SKM-1 (cell line): Measurements from ENCODE around the gene PRKN.
"Not testable (repeated sequence)": the region's sequence is repeated elsewhere in the genome, so short reads cannot be mapped to it uniquely, and the experiment has no call there.

Experiments used
- DNase-seq: peaks from one replicate; lab custom pipeline; 2025; ENCODE audit not compliant: unreplicated experiment; lab: John Stamatoyannopoulos, UW

The PRKN gene

GRCh38 chr6:161536224-161536630 lies 1191.3 kb downstream of the PRKN start:
- no peak for DNase-seq

- no peak for DNase-seq
Observed at GRCh38 chr6:161534264-161534873, 1193.2 kb downstream of the PRKN start.

- no peak for DNase-seq
Observed at GRCh38 chr6:161533266-161533665, 1194.3 kb downstream of the PRKN start.

GRCh38 chr6:161532536-161532935 lies 1195.0 kb downstream of the PRKN start:
- no peak for DNase-seq

DNA sequence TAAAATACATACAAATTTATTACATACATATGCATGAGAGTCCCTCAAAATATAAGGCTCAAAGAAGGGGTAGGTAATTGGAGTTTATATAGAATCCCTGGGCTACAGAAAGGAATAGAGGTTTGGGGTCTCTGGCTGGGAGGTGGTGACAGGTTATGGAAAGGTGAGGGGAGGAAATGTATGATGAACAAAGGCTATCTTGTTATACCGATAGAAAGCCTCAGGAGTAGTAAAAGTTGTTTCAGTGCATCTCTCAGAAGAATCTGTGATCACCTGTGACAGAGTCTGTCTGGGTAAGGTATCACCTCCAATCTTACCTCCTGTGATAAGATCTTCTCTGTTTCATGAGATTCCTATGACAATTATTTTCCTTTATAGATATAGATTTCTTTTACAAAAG lies 1200.8 kb downstream of the PRKN start:
- DNase-seq = no peak

GRCh38 chr6:161523362-161523761 lies 1204.2 kb downstream of the PRKN start:
- DNase-seq = no peak

DNA sequence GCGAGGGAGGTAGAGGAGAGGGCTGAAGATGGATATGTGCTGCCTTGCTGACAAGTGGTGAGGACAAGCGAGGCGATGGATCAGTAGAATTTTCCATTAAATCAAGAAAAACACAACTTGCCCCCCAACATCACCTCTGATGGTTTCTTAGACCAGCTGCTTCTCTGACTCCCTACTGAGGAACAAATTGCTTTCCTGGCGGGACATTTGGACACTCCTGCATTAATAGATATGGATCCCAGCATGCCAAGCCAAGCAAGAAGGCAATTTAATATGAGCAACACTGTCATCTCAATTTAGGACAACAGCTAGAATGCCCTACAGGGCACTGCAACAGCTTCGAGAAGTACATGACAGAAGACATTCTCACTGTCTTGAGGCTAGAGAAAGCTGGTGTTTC lies 1205.3 kb downstream of the PRKN start:
- no peak for DNase-seq

DNA sequence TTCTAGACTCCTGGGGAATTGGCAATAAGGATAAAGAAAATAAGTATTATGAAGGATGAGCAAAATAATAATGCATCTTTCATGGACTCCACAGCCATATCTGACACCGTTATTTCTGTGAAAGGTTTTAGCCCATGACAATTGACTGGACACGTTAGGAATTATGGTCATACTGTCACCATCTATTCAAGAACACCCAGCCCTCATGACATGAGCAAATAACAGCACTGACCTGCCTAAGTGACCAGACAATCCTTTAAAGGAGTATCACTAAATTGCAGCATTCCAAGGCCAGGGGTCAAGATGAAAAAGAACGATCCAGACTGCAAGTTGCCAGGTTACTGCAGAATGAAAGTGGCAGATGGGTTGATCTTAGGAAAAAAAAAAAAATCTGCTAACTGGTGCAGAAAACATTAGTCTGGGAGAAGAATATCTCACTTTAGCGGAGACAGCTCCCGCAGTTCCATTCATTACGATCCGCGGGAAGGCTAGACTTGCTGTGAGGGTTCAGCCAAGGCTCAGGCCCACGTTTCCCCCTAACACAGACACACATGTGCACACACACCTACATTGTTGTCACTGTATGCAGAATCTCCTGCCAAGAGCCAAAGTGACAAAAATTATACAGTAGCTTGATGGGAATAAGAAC lies 1216.0 kb downstream of the PRKN start:
- DNase-seq = no peak

DNA sequence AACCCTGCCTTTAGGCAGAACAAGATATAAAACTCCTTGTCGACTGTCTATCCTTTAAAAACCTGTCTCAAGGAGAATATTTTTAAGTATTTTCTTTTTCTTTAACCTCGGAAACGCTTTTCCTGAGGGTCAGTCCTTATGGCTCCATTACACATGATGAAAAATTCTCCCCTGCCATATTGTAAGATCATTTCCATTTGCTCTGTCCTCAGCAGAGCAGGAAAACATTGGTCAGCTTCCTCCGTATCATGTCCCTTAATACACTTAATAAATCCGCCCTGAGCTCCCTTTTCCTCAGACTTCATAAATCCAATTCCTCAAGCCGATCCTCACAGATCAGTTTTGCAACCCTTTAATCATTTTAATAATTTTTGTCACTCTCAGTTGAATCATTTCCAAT lies 1219.2 kb downstream of the PRKN start:
- no peak for DNase-seq

DNA sequence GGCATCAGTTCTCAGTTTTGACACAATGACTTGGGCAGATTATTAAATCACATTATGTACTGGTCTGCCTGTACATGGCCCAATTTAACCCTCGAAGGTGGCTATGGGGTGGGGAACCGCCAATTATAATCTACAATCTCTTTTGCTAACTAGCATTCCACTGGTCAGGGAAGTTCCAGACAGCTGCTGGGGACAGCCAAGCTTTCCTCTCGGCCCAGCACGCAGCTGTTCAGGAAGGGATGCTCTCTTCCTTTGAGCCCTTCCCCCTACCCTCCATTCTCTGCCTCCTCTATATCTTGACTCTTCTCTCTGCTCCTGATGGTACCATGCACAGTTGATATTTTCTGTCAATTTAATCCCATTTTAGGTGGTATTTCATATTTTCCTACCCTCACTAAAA lies 1220.2 kb downstream of the PRKN start:
- no peak for DNase-seq

DNA sequence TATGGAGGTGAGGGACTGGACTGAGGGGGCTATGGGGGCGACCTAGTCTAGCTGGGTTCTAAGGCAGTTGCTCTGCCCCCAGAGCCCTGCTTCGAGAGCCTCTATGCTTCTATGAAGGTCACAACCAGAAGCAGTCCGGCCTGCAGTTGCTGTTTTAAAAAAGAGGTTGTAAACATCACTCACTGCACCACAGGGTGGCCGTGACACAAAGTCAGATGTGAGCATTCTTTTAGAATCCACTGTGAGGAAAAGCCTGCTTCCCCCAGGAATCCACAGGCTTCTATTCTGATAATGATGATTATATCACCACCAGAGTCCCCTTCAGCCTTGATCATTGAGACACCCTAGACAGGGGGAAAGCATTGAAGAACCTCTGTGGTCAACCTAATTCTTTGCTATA lies 1224.0 kb downstream of the PRKN start:
- no peak for DNase-seq

GRCh38 chr6:161498881-161499280 lies 1228.7 kb downstream of the PRKN start:
- DNase-seq = no peak

GRCh38 chr6:161498359-161498758 lies 1229.2 kb downstream of the PRKN start:
- DNase-seq = no peak

DNA sequence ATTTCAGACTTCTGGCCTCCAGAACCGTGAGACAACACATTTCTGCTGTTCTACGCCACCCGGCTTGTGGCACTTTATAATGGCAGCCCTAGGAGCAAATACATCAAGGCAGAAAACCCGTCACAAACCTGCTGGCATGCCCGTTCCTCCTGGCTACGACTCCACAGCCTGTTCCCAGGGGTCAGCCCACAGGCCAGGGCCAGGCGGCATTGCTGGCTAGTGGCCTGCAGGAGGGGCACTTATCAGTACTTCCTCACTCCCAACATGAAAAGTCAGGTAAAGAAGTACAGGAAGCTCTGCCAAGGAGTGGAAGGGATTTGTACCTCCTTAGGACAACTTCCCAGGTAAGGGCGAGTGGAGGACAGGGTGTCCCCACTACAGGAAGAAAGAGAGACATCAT lies 1230.6 kb downstream of the PRKN start:
- no peak for DNase-seq

GRCh38 chr6:161496271-161496670 lies 1231.3 kb downstream of the PRKN start:
- DNase-seq = not testable (repeated sequence)

DNA sequence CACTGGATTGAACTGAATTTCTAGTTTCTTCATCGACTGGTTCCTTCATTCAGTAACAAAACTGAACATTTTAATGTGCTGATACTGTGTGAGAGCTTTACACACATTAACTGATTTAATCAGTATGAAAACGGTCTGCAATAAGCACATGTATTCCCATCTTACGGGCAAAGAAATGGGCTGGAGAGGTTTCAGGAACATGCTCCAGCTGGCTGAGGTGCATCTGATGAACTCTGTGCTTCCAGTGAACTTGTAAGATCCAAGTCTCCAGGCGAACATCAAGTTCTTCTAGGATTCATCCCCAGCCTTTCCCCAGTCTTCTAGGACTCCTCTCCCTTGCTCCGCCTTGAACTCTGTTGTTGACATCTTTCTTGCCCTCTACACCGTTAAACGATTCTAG lies 1233.0 kb downstream of the PRKN start:
- DNase-seq = no peak

- DNase-seq = no peak
Observed at GRCh38 chr6:161493576-161494118, 1233.9 kb downstream of the PRKN start.

DNA sequence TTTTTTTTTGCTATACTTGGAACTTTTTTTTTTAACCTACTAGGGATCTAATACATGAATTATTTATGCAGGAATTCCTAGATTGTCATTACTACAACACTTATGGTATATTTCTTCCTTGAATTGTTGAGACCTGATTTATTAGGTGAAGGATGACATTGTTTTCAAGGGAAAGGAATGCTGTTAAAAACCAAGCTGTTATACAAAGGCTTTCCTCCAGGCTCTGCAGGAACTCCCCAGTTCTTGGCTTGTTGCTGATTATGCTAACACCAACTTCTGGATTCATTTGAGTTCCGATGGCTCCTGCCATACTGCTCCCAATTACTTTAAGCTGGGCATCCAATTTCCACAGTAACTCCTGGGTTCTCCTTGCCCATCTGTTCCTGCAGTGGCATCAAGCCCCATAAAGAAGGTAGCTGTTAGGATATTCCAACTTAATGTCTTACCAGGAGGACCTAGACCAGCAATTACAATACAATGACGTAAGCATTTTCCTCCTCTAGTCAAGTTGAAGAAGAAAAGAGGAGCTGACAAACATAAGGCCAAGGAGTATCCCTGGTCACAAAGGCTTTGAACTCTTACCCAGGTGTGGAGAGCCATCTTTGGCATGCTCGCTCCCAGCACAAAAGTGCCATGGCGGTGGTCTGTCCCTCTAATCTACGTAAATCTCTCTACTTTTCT lies 1237.8 kb downstream of the PRKN start:
- DNase-seq = no peak

DNA sequence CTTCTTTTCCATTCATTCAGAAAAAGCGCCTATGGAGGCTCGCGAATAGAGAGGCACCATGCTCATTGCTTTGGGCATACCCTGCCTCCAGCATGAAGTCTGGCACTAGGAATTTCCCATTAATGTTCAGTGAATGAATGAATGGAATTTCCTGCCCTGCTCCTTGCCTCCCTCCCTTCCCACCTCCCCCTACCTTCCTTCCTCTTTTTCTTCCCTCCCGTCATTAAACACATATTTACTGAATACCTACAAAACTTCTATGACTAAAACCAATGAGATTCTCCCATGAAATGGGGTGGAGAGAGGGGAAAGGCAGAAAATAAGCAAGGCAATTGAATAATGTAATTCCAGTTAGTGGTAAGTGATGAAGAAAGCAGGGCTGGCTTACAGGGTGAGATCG lies 1239.9 kb downstream of the PRKN start:
- no peak for DNase-seq

DNA sequence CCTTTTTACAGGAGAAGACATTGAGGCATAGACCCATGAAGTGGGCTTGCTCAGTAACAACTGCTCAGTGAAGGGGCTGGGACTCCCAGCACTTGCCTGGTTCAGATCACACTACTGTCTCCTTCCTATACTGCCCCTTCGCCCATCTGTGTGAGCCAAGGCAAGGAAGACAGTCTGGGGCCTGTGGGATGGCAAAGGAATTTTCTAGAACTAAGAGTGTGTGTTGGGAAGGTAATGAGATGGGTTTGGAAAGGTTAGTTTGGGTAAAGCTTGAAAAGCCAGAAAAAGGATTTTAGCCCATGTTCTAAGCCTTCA lies 1240.4 kb downstream of the PRKN start:
- no peak for DNase-seq

DNA sequence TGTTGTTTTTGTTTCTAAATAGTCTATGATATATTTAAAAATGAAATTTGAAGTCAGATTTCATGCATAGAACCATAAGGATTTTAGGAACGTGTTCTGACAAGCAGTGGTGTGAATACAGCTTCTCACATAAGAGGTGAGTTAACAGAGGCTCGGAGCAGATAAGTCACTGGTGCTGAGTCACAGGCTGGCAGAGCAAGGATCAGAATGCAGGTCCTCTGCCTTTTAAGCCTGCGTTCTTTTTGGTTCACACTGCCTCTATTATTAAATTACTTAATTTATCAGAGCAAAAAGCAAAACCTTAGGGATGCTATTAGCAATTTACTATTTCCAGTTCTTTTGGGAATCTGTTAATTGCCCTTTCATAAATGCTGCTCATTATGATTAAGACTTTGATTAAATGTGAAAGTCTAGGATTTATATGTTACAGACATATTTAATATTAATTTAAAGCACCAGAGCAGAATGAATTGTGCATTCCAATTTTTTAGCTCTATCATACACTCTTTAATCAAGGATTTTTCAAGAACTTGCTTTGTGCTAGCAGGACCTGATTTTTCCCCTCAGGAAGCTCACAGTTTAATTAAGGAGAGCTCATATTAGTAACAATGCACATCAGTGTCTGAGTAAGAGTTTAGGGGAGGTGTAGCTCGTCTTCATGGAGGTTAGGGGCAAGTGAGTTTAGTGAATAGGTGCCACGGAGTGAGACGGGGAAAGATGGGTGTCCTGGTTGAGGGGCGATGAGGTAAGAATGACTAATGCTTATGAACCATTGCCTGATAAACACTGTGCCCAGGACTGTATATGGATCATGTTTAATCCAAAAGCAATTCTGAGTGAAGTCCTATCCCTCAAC lies 1241.0 kb downstream of the PRKN start:
- no peak for DNase-seq

DNA sequence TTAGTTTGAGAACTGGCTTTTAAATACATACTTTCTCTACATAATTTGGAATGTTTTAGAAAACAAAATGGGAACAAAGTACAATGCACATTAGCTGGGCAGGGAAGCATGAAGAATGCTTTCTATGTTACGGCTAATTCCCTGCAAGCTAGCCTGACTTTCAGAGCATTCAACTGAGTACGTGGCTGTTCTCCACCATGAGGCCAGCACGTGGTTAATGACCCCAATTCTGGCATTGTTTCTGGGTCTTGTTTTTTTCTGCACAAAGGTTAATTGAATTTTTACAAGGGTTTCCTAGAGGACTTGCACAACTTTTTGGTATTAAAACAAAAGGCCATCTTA lies 1245.1 kb downstream of the PRKN start:
- DNase-seq = no peak
